Uterus (tissue), 2 donors: ENCODE measurements around the gene LPP.

Source experiments
- POLR2A ChIP-seq, 2 donors: fragments of 450-650 bp; IDR thresholded peaks; one replicate each; pipeline ENCODE4 v1.6.1; 2016; ENCODE audit warnings: antibody characterized with exemption in 2 of 2, mild to moderate bottlenecking in 1 of 2, moderate library complexity in 1 of 2
- TF ChIP-seq, protein P1 (sequence below), 4 experiments: fragments of 200-600 bp in 2 of 4; fragments of 450-650 bp in 2 of 4; sonication (generic) in 2 of 4; IDR thresholded peaks; one replicate each; pipeline ENCODE4 v1.5.1; 2016 to 2019; ENCODE audit warnings: antibody characterized with exemption in 4 of 4, mild to moderate bottlenecking in 2 of 4, moderate library complexity in 1 of 4

DNA sequence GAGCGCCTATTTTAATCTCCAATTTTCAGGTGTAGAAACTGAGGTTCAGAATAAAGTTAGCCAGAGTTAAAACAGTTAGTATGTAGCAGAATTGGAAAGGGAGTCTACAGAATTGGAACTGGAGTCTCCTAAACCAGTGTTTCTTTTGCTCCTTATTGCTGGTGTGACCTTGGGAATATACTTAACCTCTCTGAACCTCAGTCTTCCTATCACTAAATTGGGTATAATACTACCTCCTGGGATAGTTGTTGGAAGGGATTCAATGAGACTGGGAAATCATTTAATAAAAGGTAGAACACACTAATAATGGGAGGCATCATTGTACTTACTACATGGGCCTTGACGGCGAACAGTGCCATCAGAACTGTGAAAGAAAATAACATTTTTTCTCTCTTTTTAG, 55.1 kb downstream of the LPP start:
- TF ChIP-seq, protein P1, sequence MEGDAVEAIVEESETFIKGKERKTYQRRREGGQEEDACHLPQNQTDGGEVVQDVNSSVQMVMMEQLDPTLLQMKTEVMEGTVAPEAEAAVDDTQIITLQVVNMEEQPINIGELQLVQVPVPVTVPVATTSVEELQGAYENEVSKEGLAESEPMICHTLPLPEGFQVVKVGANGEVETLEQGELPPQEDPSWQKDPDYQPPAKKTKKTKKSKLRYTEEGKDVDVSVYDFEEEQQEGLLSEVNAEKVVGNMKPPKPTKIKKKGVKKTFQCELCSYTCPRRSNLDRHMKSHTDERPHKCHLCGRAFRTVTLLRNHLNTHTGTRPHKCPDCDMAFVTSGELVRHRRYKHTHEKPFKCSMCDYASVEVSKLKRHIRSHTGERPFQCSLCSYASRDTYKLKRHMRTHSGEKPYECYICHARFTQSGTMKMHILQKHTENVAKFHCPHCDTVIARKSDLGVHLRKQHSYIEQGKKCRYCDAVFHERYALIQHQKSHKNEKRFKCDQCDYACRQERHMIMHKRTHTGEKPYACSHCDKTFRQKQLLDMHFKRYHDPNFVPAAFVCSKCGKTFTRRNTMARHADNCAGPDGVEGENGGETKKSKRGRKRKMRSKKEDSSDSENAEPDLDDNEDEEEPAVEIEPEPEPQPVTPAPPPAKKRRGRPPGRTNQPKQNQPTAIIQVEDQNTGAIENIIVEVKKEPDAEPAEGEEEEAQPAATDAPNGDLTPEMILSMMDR (IDR thresholded peaks at IDR 0.05) = no peak
- TF ChIP-seq POLR2A (IDR thresholded peaks at IDR 0.05) = no peak
